GM18520 (cell line): ENCODE measurements around the gene DPP8.
"Not testable (repeated sequence)": the region's sequence is repeated elsewhere in the genome, so short reads cannot be mapped to it uniquely, and the experiment has no call there.

Experiments
- ATAC-seq: cut with Tn5 transposase; IDR thresholded peaks from one replicate; pipeline ENCODE4 v1.9.1; 2021; ENCODE audit not compliant: unreplicated experiment

Gene DPP8

DNA sequence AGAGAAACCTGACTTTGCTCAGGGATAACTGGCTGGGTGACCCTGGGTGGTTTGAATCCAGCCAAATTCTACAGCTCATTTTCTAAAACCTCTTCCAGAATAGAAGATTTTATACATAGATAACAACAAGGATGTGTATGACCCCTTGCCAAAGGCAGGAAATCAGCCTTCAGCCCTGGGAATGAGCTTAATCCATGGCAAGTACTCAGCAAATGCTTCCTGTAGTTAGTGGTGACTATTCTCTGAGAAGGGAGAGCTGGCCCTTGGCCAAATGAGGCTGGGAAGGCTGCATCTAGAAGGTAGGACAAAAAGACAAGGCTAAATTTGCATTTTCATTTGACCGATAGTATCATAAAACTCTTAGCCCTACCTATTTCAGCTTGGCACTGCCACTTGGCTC lies 8.1 kb upstream of the DPP8 start:
- ATAC-seq = no peak

DNA sequence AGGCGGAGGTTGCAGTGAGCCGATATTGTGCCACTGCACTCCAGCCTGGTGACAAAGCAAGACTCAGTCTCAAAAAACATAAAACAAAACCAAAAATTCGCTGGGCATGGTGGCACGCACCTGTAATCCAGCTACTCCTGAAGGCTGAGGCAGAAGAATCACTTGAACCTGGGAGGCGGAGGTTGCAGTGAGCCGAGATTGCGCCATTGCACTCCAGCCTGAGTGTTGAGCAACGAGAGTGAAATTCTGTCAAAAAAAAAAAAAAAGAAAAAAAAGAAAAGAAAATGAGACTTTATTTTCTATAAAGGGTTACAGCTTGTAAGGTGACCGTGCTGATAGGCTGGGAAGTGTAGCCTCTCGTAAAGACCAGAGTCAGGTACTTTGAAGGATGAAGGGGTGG lies 6.7 kb upstream of the DPP8 start:
- ATAC-seq = no peak

DNA sequence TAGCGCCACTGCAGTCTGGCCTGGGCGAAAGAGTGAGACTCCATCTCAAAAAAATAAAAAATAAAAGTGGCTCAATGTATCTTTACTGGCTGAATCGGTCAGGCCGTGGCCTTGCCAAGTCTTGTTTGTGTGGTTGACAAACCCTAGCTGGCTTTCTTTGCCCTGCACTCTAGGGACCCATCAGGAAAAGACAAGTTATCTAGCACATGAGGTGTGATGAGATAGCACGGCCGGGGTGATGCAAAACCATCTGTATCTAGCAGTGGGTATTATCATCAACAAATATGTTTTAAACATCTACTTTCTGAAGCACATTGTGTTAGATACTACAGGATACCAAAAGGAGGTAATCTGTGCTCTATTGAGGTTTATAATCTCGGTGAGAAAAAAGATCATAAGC lies 3.9 kb upstream of the DPP8 start:
- no peak for ATAC-seq

DNA sequence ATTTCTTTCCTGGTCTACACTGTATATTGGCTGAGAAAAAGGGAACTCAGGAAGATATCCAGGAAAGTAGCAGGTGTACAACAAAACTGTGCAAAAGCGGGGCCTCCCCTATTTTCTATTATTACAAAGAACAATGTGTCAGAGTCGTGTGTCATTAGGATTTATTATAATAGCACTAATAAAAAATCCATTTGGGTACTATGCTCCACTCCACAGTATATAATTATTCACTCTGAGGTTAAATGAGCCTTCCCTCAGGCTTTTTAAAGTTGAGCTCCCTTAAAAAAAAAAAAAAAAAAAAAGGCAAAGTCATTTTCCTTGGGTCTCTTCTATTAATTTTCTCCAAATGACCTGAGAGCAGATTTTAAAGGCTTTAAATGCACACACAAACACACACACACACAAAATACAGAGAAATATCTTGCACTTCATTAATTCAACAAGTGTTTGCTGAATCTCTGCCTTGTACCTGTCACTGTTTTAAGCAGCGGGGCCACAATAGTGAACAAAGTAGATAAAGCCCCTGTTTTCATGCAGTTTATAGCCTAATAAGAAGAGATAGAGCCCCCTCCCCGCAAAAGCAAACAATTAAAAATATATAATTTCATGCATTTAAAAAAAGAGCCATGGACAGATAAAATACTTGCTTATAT lies 1.3 kb upstream of the DPP8 start:
- no peak for ATAC-seq

DNA sequence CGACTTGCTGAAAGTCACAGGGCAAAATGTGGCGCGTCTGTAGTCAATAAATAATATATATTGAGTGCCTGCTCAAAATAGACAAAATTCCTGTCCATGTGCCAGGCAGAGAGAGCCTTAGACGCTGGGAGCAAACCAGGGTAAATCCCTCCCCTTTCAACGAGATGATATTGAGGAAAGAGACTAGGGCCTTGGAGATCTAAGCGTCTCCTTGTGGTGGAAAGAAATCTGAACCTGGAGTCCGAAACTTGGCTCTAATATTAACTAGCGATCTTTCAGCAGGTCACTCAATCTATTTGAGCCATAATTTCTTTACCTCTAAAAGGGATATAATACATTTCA lies 348 bp upstream of the DPP8 start:
- ATAC-seq = no peak

DNA sequence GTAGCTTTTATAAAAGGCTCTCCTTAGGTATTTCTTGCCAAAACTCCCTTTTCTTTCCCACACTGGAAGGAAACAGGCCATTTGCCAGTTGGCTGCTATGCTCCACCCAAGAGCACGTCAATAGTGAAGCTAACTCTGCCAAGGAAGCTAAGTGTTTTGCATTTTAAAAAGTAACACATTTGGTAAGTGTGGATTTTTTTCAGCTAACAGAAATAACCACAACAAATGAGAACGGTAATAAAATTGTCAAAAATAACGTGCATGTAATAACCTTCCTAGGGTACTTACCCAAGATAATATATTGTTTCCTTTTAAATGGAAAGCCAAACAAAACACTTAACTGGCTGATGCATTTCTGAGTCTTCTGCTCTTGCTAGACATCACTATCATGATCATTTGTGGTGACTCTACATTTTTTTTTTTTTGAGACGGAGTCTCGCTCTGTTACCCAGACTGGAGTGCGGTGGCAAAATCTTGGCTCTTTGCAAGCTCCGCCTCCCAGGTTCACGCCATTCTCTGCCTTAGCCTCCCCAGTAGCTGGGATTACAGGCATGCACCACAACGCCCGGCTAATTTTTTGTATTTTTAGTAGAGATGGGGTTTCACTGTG lies 4.6 kb downstream of the DPP8 start:
- ATAC-seq = no peak

DNA sequence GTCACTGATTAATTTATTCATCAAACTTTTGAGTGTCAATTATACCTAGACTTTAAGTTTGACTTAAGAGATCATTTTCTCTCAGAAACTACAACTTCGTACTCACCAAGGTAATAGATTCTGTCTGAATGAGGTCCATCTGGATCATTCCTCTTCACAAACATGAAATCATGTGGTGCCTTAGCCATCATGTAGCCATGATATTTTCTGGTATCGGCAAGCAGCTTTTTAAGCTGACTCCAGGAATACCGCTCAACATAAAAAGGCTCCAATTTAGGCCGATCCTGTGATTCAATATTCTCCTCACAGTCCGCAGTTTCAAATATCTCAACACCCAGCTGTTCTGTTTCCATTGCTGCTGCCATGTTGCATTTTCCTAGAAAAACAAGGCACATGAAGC lies 5.3 kb downstream of the DPP8 start:
- no peak for ATAC-seq

DNA sequence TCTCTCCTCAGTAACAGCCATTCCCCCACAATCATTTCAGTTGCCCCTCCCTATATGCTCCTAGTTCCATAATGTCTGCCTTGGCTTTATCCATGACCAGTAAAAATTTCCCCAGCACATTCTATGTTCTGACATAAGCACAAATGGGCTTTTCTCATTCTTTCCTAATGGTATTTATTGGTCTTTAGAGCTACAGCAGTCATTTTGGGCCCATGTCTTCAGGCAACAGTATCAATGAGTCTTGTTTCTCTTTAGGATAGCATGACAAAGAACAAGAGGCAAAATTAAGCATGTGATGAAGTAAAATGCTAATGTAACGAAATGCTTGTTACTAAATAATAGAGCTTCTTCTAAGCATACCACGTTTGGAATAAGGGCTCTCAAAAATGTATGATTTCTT lies 8.2 kb downstream of the DPP8 start:
- no peak for ATAC-seq

DNA sequence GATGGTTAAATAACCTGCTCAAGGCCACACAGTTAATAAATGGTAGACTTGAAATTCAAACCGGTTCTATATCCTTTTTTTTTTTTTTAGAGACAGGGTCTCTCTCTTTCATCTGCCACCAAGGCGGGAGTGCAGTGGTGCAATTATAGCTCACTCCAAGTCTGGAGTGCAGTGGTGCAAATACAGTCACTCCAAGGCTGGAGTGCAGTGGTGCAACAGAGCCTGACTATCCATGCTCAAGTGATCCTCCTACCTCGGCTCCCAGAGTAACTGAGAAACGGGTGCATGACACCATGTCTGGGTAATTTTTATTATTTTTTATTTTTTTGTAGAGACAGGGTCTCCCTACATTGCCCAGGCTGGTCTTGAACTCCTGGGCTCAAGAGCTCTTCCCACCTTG lies 23.4 kb downstream of the DPP8 start:
- ATAC-seq = no peak

DNA sequence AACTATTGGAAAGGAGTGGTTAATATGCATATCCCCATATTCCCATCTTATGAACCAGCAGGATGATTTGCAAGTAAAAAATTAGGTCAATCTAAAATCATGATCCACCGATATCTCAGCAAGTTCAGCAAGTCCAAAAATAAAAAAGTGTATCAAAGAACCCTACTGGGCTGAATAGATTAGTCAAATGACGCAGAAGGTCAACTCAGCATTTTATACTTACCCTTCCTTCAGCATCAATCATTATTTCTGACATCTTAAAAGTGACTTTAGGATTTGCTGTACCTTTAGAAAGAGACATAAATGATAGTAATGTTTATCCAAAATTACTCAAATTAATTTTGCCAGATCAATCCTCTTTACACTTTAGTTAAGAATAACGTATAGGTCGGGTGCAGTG lies 32.6 kb downstream of the DPP8 start:
- ATAC-seq = no peak

DNA sequence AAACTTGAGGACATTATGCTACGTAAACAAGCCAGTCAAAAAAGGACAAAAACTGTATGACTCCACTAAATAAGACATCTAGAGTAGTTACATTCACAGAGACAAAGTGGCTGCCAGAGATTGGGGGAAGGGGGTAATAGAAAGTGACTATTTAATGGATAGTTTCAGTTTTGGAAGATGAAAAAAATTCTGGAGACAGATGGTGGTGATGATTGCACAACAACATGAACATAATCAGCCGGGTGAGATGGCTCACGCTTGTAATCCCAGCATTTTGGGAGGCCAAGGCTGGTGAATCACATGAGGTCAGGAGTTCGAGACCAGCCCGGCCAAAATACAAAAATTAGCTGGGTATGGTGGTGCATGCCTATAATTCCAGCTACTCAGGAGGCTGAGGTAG lies 40.6 kb downstream of the DPP8 start:
- no peak for ATAC-seq

DNA sequence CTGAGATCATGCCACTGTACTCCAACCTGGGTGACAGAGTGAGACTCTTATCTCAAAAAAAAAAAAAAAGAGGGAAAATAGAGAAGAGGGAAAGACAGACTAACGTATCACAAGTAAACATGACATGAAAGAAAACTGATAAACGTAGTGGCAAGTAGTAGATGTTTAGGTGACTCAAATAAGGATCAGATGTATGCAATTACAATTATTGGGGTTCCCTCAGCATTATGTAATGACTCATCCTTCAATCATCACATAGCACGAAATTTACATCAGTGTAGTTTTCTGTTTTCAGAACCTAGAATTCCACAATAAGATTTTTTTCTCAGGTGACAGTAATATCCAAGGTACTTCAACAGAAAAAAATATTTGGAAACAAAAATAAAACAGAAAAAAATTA lies 46.6 kb downstream of the DPP8 start:
- no peak for ATAC-seq

DNA sequence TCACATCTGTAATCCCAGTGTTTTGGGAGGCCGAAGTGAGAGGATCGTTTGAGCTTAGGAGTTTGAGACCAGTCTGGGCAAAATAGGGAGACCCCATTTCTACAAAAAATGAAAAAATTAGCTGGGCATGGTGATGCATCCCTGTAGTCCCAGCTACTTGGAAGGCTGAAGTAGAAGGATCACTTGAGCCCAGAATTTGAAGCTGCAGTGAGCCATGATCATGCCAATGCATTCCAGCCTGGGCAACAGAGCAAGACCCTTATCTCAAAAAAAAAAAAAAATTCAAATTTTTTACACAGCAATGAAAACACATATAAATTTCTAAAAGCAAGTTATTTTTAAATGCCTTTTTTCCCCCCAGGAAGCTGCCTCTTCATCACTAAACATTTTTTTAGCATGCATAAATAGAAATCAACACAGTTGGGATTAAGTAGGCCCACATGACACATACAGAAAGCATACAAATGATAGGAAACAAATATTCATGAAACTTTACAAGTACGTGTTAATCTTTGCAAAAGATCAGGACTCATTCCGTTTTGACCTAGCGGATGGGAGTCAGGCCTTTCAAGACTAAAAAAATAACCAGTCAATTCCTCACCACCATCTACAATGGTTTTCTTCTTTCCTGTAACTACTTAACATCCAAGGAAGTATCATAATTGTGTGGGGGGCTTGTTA lies 49.1 kb downstream of the DPP8 start:
- no peak for ATAC-seq

DNA sequence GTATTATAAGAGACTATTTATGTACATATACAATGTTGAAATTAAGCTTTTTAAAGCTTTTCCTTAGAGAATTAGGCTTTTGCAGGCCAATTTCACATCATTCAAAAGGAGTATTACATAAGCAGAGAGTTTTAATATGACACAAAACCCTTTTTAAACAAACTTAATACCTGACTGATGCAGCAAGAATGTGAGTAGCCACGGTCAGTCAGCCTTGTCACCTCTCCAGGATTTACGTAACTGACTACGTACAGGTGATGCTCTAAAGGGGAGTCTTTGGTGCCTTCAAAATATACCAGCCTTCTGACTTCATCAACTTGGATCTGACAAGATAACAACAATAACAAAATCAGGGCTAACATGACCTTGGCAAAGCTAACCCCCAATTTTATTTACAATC lies 50.6 kb downstream of the DPP8 start:
- ATAC-seq = no peak

DNA sequence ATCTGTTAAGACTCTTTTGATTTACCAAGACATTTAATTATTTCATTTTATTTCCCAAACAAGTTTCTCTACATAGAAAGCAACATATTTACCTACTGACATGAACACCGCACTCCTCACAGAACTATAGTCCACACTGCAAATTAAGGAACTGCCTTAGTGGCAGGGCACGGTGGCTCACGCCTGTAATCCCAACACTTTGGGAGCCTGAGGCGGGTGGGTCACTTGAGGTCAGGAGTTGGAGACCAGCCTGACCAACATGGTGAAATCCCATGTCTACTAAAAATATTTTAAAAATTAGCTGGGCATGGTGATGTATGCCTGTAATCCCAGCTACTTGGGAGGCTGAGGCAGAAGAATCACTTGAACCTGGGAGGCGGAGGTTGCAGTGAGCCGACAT lies 54.4 kb downstream of the DPP8 start:
- not testable (repeated sequence) for ATAC-seq

DNA sequence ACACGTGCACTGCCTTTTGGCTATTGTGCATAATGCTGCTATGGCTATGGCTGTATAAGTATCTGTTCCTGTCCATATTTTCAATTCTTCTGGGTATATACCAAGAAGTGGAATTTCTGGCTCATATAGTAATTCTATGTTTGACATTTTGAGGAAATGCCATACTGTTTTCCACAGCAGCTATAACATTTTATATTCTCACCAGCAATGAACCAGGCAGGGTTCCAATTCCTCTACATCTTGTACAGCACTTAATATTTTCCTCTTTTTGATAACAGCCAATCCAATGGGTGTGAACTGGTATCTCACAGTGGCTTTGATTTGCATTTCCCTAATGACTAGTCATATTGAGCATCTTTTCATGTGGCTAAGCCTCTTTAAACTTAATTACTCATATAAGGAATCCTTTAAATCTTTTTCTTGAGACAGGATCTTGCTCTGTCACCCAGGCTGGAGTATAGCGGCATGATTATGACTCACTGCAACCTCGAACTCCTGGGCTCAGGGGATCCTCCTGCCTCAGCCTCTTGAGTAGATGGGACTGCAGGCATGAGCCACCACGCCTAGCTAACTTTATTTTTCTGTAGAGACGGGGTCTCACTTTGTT lies 56.6 kb downstream of the DPP8 start:
- peak; percentile 43 for ATAC-seq

DNA sequence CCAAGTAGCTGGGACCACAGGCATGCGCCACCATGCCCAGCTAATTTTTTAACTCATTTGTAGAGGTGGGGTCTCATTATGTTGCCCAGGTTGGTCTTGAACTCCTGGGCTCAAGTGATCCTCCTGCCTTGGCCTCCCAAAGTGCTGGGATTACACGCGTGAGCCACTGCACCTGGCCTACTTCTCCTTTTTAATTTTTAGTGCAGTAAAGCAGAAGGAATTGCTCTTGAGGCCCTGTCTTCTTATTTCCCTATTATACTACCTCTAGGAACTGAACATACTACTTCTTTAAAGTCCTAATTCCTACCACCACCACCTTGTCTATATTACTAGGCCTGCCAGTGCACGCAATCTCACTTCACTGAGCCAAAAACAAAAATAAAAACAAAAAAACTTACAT lies 62.2 kb downstream of the DPP8 start:
- ATAC-seq = not testable (repeated sequence)

DNA sequence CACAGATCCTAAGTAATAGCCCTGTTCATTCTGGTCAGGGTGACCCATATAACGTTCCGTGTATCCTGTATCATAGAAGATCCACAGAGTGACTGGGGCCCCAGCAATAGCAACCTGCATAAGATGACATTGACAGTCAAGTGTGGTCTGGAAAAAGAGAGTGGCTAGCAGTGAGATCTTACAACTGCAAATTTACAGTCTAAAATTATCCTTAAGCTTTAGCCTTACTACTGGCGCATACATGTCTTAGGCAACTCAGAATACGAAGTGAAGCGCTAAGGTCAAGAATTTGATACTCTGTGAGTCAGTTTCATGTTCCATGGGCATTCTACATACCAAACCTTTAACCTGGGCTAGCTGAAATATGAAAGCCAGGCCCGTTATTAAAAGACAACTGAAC lies 65.5 kb downstream of the DPP8 start:
- ATAC-seq = no peak

DNA sequence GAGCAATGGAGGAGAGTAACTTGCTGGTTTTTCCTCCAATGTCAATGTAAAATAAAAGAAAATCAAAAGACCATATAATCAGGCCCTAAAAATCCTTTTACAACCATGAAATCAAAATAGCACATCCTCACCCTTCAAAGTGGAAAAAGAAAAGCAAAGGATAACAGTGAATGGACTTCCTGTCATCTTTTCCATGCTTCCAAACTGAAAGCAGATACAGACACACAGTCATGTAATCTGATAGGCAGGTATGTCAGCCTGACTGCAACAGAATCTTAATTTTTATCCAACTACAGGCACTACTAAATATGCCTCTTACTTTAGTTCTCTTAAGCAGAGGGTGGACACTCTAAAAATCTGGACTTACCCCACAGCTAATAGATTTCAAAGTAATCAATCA lies 66.9 kb downstream of the DPP8 start:
- no peak for ATAC-seq

DNA sequence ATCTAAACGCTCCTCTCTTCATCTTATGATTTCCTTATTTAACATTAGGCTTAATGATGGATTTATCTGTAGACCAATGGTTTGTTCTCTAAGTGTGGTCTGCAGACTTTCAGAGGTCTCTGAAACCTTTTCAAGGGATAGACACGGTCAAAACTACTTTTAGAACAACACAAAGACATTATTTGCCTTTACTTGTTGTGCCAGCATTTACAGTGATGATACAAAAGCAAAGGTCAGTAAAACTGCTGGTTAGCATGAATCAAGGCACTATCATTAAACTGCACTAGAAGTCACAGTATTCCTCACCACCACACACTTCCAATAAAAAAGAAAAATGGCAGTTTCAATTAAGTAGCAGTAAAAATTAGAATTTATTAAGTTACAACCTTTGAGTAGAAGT lies 70.3 kb downstream of the DPP8 start:
- ATAC-seq = no peak

DNA sequence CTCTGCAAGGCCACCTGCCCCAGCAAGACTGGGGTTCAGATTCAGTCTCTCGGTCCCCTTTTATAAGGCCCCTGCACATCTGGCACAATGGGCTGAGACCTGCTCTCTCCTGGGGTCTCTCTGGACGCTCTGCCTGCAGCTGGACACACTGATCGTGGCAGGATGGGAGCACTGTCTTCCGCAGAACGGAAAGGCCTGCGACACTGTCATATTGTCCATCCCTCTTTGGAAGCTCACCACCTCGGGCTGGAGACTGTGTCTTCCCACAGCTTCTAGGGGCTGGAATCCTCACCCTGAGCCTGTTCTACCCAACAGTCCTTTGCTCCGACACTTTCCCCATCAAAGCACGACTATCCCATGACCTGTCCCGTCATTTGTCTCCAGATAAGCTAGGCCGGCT lies 83.3 kb downstream of the DPP8 start:
- ATAC-seq = no peak

DNA sequence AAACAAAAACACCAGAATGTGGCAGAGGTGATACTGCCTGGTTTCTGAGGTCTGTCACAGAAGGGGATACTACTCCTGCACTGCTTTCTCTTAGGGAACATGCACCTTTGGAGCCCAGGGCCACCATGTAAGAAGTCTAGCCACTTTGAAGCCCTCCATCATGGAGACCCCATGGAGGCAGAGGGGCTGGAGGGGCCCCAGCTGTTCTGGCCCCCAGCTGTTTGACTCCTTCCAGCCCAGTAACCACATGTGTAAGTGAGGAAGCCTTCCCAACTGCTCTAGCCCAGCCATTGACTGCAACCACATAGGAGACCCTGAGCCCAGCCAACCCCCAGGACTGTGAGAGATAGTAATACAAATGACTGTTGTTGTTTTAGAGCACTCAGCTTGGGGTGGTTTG lies 85.8 kb downstream of the DPP8 start:
- ATAC-seq = no peak
